GM21360 (cell line): ENCODE results near the gene CBR3.
"Not testable (repeated sequence)": the region's sequence is repeated elsewhere in the genome, so short reads cannot be mapped to it uniquely, and the experiment has no call there.

Experiments
- ATAC-seq: cut with Tn5 transposase; IDR thresholded peaks from one replicate; pipeline ENCODE4 v1.9.1; 2021; ENCODE audit warnings: mild to moderate bottlenecking, moderate library complexity; ENCODE audit not compliant: unreplicated experiment

The CBR3 gene

GRCh38 chr21:36117286-36117741 lies 17.6 kb upstream of the CBR3 start:
- no peak for ATAC-seq

GRCh38 chr21:36120304-36120888 lies 14.5 kb upstream of the CBR3 start:
- no peak for ATAC-seq

- no peak for ATAC-seq
Observed at GRCh38 chr21:36122977-36123376, 11.9 kb upstream of the CBR3 start.

GRCh38 chr21:36124395-36124794 lies 10.5 kb upstream of the CBR3 start:
- ATAC-seq: no peak

GRCh38 chr21:36125512-36126207 lies 9.2 kb upstream of the CBR3 start:
- ATAC-seq: no peak

- ATAC-seq: no peak
Observed at GRCh38 chr21:36126208-36126565, 8.7 kb upstream of the CBR3 start.

- ATAC-seq: no peak
Observed at GRCh38 chr21:36126621-36127110, 8.2 kb upstream of the CBR3 start.

- ATAC-seq: no peak
Observed at GRCh38 chr21:36127250-36127904, 7.5 kb upstream of the CBR3 start.

GRCh38 chr21:36127977-36128376 lies 6.9 kb upstream of the CBR3 start:
- no peak for ATAC-seq

GRCh38 chr21:36129219-36129618 lies 5.7 kb upstream of the CBR3 start:
- no peak for ATAC-seq

GRCh38 chr21:36130414-36130762 lies 4.5 kb upstream of the CBR3 start:
- not testable (repeated sequence) for ATAC-seq

GRCh38 chr21:36130839-36131238 lies 4.0 kb upstream of the CBR3 start:
- ATAC-seq: not testable (repeated sequence)

GRCh38 chr21:36132696-36133095 lies 2.2 kb upstream of the CBR3 start:
- no peak for ATAC-seq

GRCh38 chr21:36135391-36136102 lies 668 bp downstream of the CBR3 start:
- peak; percentile 55 for ATAC-seq

- ATAC-seq: not testable (repeated sequence)
Observed at GRCh38 chr21:36139791-36140190, 4.9 kb downstream of the CBR3 start.

GRCh38 chr21:36141513-36141925 lies 6.6 kb downstream of the CBR3 start:
- peak; percentile 79 for ATAC-seq

GRCh38 chr21:36144233-36144632 lies 9.4 kb downstream of the CBR3 start:
- ATAC-seq: not testable (repeated sequence)

- no peak for ATAC-seq
Observed at GRCh38 chr21:36145259-36145658, 10.4 kb downstream of the CBR3 start.

GRCh38 chr21:36147911-36148310 lies 13.0 kb downstream of the CBR3 start:
- no peak for ATAC-seq

GRCh38 chr21:36148886-36149285 lies 14.0 kb downstream of the CBR3 start:
- no peak for ATAC-seq
